ENCODE measurements around the gene PCDHA11.
A peak's percentile ranks its signal among the peaks of the same experiment; 100 is the strongest.
"Not testable (repeated sequence)": the region's sequence is repeated elsewhere in the genome, so short reads cannot be mapped to it uniquely, and the experiment has no call there.

The PCDHA11 gene

DNA sequence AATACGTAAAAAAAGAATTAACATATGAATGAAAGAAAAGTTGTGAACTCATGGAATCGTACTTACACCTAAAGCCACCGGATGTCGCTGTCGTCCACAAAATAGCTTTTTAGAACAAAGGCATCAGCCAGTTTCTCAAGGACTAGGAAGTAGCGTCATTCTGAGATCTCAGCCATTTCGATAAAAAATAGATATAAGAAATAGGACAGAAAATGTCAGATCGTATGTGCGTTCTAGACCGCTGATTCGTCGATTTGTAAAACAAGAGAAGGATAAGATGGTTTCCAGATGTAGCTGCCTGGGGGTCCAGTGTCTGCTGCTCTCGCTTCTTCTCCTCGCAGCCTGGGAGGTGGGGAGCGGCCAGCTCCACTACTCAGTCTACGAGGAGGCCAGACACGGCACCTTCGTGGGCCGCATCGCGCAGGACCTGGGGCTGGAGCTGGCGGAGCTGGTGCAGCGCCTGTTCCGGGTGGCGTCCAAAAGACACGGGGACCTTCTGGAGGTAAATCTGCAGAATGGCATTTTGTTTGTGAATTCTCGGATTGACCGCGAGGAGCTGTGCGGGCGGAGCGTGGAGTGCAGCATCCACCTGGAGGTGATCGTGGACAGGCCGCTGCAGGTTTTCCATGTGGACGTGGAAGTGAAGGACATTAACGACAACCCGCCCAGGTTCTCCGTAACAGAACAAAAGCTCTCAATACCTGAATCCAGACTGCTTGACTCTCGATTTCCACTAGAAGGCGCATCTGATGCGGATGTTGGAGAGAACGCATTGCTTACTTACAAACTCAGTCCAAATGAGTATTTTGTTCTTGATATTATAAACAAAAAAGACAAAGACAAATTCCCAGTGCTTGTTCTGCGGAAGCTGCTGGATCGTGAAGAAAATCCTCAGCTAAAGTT, 12.7 kb upstream of the PCDHA11 start, which contains the start of gene PCDHA10:
TSS of gene PCDHA10 (plus strand) at position 126 of the 903 bp plus-strand sequence. CDS start at position 278, 152 bp downstream.
- DNase-seq: no peak

DNA sequence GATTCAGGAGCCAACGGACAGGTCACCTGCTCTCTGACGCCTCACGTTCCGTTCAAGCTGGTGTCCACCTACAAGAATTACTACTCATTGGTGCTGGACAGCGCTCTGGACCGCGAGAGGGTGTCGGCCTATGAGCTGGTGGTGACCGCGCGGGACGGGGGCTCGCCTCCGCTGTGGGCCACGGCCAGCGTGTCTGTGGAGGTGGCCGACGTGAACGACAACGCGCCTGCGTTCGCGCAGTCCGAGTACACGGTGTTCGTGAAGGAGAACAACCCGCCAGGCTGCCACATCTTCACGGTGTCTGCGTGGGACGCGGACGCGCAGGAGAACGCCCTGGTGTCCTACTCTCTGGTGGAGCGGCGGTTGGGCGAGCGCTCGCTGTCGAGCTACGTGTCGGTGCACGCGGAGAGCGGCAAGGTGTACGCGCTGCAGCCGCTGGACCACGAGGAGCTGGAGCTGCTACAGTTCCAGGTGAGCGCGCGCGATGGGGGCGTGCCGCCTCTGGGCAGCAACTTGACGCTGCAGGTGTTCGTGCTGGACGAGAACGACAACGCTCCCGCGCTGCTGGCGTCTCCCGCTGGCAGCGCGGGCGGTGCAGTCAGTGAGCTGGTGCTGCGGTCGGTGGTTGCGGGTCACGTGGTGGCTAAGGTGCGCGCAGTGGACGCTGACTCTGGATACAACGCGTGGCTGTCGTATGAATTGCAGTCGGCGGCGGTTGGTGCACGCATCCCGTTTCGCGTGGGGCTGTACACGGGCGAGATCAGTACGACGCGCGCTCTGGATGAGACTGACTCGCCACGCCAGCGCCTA, 11.4 kb upstream of the PCDHA11 start:
- DNase-seq: no peak

DNA sequence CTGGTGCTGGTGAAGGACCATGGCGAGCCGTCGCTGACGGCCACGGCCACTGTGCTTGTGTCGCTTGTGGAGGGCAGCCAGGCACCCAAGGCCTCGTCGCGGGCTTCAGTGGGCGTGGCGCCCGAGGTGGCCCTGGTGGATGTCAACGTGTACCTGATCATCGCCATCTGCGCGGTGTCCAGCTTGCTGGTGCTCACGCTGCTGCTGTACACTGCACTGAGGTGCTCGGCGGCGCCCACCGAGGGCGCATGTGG, 10.8 kb upstream of the PCDHA11 start:
- no peak for DNase-seq

DNA sequence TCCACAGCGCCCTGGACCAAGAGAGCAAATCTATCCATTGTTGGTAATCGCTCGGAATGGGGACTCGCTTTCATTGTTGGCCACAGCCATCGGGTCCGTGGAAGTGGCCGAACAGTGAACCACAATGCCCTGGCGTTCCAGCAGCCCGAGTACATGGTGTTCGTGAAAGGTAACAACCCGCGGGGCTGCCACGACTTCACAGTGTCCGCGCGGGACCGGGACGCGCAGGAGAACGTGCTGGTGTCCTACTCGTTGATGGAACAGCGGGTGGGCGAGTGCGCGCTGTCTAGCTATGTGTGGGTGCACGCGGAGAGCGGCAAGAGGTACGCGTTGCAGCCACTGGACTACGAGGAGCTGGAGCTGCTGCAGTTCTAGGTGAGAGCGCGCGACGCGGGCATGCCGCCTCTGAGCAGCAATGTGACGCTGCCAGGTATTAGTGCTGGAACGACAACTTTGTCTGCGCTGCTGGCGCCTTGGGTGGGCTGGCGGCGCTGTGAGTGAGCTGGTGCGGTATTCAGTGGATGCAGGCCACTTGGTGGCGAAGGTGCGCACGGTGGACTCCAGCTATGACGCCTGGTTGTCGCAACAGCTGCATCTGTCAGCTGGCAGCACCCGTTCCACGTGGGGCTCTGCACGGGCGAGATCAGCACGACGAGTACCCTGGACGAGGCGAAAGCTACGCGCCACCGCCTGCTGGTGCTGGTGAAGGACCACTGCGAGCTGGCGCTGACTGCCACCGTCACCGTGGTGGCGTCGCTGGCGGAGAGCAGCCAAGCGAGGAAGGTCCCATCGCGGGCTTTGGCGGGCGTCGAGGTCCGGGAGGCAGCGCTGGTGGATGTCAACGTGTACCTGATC, 6.1 kb upstream of the PCDHA11 start:
- DNase-seq: no peak

DNA sequence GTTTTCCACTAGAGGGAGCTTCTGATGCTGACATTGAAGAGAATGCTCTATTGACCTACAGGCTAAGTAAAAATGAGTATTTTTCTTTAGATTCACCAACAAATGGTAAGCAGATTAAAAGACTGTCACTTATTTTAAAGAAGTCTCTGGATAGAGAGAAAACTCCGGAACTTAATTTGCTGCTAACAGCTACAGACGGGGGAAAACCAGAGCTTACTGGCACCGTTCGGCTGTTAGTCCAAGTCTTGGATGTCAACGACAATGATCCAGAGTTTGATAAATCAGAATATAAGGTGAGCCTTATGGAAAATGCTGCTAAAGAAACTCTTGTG, 764 bp downstream of the PCDHA11 start:
- no peak for DNase-seq

DNA sequence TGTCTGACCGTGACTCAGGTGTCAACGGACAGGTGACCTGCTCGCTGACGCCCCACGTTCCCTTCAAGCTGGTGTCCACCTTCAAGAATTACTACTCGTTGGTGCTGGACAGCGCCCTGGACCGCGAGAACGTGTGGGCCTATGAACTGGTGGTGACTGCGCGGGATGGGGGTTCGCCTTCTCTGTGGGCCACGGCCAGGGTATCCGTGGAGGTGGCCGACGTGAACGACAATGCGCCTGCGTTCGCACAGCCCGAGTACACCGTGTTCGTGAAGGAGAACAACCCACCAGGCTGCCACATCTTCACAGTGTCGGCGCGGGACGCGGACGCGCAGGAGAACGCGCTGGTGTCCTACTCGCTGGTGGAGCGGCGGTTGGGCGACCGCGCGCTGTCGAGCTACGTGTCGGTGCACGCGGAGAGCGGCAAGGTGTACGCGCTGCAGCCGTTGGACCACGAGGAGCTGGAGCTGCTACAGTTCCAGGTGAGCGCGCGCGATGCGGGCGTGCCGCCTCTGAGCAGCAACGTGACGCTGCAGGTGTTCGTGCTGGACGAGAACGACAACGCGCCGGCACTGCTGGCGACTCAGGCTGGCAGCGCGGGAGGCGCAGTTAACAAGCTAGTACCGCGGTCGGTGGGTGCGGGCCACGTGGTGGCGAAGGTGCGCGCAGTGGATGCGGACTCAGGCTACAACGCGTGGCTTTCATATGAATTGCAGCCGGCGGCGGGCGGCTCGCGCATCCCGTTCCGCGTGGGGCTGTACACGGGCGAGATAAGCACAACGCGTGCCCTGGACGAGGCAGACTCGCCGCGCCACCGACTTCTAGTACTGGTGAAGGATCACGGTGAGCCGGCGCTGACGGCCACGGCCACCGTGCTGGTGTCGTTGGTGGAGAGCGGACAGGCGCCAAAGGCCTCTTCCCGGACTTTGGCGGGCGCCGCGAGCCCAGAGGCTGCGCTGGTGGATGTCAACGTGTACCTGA, 1.8 kb downstream of the PCDHA11 start:
- DNase-seq: no peak

DNA sequence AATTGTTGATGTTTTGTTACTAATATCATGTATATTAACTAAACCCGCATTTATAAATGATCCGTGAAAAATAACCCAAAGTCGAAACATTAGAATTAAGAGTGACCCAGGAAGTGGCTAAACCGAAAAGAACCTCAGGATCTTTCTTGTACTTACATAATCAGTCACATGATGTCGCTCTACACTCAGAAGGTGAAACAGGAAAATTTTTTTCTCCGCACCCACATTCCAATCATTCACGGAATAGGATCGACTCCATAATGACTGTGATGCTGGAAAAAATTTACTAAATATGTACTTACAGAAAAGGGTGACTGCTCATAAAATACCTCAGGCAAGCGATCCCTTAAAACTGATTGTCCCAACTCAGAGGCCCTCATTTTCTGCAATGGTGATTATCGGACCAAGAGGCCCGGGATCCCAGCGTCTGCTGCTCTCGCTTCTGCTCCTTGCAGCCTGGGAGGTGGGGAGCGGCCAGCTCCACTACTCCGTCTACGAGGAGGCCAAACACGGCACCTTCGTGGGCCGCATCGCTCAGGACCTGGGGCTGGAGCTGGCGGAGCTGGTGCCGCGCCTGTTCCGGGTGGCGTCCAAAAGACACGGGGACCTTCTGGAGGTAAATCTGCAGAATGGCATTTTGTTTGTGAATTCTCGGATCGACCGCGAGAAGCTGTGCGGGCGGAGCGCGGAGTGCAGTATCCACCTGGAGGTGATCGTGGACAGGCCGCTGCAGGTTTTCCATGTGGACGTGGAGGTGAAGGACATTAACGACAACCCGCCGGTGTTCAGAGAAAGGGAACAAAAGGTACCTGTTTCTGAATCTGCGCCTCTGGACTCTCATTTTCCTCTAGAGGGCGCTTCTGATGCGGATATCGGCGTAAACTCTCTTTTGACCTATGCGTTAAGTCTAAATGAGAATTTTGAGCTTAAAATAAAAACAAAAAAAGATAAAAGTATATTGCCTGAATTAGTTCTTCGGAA, 6.6 kb downstream of the PCDHA11 start, which contains the start of gene PCDHA12:
TSS of gene PCDHA12 (plus strand) at position 224 of the 981 bp plus-strand sequence. CDS start at position 389, 165 bp downstream.
- no peak for DNase-seq

DNA sequence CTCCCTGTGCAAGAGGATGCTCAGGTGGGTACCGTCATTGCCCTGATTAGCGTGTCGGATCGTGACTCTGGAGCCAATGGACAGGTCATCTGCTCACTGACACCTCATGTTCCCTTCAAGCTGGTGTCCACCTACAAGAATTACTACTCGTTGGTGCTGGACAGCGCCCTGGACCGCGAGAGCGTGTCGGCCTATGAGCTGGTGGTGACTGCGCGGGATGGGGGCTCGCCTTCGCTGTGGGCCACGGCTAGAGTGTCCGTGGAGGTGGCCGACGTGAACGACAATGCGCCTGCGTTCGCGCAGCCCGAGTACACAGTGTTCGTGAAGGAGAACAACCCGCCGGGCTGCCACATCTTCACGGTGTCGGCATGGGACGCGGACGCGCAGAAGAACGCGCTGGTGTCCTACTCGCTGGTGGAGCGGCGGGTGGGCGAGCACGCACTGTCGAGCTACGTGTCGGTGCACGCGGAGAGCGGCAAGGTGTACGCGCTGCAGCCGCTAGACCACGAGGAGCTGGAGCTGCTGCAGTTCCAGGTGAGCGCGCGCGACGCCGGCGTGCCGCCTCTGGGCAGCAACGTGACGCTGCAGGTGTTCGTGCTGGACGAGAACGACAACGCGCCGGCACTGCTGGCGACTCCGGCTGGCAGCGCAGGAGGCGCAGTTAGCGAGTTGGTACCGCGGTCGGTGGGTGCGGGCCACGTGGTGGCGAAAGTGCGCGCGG, 7.9 kb downstream of the PCDHA11 start:
- not testable (repeated sequence) for DNase-seq

DNA sequence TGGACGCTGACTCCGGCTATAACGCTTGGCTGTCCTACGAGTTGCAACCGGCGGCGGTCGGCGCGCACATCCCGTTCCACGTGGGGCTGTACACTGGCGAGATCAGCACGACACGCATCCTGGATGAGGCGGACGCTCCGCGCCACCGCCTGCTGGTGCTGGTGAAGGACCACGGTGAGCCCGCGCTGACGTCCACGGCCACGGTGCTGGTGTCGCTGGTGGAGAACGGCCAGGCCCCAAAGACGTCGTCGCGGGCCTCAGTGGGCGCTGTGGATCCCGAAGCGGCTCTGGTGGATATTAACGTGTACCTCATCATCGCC, 8.5 kb downstream of the PCDHA11 start:
- no peak for DNase-seq

DNA sequence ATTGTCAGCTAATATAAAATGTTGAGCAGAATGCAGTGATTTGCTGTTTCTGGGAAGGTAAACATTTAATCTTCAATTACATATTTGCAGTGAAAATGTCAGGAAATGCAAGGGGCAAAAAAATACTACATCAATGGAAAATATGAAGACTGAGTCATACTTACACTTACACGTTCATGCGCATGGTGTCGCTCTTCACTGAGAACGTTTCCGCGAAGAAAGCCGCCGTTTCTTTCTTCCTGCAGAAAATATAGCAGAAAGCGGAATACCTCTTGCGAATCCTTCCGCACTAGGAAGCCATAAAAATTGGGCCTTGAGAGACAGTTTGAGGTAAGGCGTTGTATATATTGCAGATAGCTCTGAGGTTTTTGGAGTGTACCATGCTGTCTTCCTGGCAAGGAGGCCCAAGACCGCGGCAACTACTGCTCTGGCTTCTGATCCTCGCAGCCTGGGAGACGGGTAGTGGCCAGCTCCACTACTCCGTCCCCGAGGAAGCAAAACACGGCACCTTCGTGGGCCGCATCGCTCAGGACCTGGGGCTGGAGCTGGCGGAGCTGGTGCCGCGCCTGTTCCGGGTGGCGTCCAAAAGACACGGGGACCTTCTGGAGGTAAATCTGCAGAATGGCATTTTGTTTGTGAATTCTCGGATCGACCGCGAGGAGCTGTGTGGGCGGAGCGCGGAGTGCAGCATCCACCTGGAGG, 13.3 kb downstream of the PCDHA11 start, which contains the start of gene PCDHA13:
TSS of gene PCDHA13 (plus strand) at position 236 of the 702 bp plus-strand sequence. CDS start at position 381, 145 bp downstream.
- DNase-seq: no peak

DNA sequence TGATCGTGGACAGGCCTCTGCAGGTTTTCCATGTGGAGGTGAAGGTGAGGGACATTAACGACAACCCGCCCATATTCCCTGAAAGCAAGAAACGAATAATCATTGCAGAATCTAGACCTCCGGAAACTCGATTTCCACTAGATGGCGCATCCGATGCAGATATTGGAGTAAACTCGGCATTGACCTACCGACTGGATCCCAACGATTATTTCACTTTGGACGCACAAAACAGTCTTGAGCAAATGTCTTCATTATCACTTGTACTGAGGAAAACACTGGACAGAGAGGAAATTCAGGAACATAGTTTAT, 13.8 kb downstream of the PCDHA11 start:
- DNase-seq: peak; percentile 33

DNA sequence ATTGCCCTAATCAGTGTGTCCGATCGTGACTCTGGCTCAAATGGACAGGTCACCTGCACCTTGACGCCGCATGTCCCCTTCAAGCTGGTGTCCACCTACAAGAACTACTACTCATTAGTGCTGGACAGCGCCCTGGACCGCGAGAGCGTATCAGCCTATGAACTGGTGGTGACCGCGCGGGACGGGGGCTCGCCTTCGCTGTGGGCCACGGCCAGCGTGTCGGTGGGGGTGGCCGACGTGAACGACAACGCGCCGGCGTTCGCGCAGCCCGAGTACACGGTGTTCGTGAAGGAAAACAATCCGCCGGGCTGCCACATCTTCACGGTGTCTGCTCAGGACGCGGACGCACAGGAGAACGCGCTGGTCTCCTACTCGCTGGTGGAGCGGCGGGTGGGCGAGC, 14.6 kb downstream of the PCDHA11 start:
- DNase-seq: no peak

DNA sequence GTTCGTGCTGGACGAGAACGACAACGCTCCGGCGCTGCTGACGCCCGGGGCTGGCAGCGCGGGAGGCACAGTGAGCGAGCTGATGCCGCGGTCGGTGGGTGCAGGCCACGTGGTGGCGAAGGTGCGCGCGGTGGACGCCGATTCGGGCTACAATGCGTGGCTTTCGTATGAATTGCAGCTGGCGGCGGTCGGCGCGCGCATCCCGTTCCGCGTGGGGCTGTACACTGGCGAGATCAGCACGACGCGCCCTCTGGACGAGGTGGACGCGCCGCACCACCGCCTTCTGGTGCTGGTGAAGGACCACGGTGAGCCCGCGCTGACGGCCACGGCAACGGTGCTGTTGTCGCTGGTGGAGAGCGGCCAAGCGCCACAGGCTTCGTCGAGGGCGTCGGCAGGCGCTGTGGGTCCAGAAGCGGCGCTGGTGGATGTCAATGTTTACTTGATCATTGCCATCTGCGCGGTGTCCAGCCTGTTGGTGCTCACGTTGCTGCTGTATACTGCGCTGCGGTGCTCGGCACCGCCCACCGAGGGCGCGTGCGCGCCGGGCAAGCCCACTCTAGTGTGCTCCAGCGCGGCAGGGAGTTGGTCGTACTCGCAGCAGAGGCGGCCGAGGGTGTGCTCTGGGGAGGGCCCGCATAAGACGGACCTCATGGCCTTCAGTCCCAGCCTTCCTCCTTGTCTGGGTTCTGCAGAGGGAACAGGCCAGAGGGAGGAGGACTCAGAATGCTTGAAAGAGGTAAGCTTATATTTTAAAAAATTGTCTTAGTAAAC, 15.4 kb downstream of the PCDHA11 start:
- DNase-seq: no peak

DNA sequence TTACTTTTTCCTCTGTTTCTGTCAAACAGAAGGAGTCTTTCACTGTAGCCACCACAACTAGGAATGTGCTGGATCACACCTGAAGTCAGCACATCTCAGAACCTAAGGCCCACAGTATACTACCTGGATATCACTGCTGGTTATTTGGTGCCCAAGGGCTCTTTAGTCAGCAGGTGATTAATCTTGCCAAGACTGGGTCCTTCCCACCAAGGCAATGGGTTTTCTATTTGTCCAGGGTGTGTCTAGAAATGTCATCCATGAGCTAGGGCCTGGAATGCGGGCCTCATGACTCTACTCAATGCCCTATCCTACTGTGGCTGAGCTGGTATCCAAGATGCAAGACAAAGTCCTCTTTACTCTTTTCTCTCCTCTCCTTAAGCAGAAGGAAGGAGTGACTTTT, 47.6 kb downstream of the PCDHA11 start:
- DNase-seq: no peak

Data from COR-L47 (cell line).